H1 (cell line): ENCODE results near the gene ZNF180. TPM values are rescaled to one million over a fixed set of nuclear protein-coding genes. Genes with fewer than 3 reads are reported as not detected.

Experiments used
- CTCF ChIA-PET: fragments of 300-600 bp; sonication (Branson Sonifier 250); formaldehyde crosslinking; loops from one replicate; lab custom pipeline; 2021; ENCODE audit not compliant: partially characterized antibody; lab: Charles Lee
- POLR2A ChIA-PET: fragments of 300-600 bp; sonication (Branson Sonifier 250); formaldehyde crosslinking; loops from one replicate; lab custom pipeline; 2021; ENCODE audit warnings: inconsistent platforms; ENCODE audit not compliant: partially characterized antibody; lab: Charles Lee
- DNase-seq, 2 experiments: peaks; one replicate each; pipeline versions ENCODE4 v3.0.0 to v3.0.0-alpha.2; 2010 to 2022; ENCODE audit warnings: low spot score in 2 of 2, low read depth in 1 of 2, mixed read lengths in 1 of 2
- FAIRE-seq: peaks from 2 replicates; lab custom pipeline; 2011; peaks lifted over from hg19 to GRCh38; lab: Jason Lieb, UNC
- H2AFZ ChIP-seq: 2 replicates; pipeline ENCODE4 v1.8.1; 2012; ENCODE audit warnings: low read length, inconsistent platforms
- H2AK5ac ChIP-seq: 2 replicates; pipeline ENCODE4 v1.6.1; 2013; ENCODE audit warnings: low read depth, low read length
- H2BK120ac ChIP-seq: replicated peaks from 2 replicates; pipeline ENCODE3; 2013; ENCODE audit warnings: low read depth, low read length, inconsistent platforms
- H2BK12ac ChIP-seq: 2 replicates; pipeline ENCODE4 v1.6.1; 2013; ENCODE audit warnings: low read depth, low read length
- H2BK15ac ChIP-seq: 2 replicates; pipeline ENCODE4 v1.6.1; 2013; ENCODE audit warnings: low read length
- H2BK20ac ChIP-seq: 2 replicates; pipeline ENCODE4 v1.6.1; 2013; ENCODE audit warnings: low read length
- H2BK5ac ChIP-seq: 2 replicates; pipeline ENCODE4 v1.6.1; 2013; ENCODE audit warnings: low read depth, low read length
- H3K14ac ChIP-seq: 2 replicates; pipeline ENCODE4 v1.6.1; 2013; ENCODE audit warnings: inconsistent platforms; ENCODE audit not compliant: insufficient read length
- H3K18ac ChIP-seq: 2 replicates; pipeline ENCODE4 v1.6.1; 2013; ENCODE audit warnings: low read length; ENCODE audit errors: extremely low read depth
- H3K23ac ChIP-seq: 2 replicates; pipeline ENCODE4 v1.6.1; 2013; ENCODE audit warnings: inconsistent platforms; ENCODE audit not compliant: insufficient read length
- H3K23me2 ChIP-seq: 2 replicates; pipeline ENCODE4 v1.6.1; 2013; ENCODE audit warnings: low read depth, low read length
- H3K27ac ChIP-seq: 2 replicates; pipeline ENCODE4 v1.6.1; 2011; ENCODE audit warnings: low read depth, low read length, inconsistent platforms
- H3K27me3 ChIP-seq, 4 experiments: replicated peaks in 1 of 4; 1 replicate in 1 of 4; 2 replicates in 3 of 4; pipeline versions ENCODE4 v1.6.1 to v1.8.1; 2011 to 2013; ENCODE audit warnings: low read length in 3 of 4, mild to moderate bottlenecking in 3 of 4, inconsistent platforms in 2 of 4, mixed read lengths in 2 of 4, moderate library complexity in 1 of 4; ENCODE audit not compliant: control insufficient read depth in 3 of 4, insufficient read depth in 3 of 4; ENCODE audit errors: extremely low read depth in 1 of 4
- H3K36me3 ChIP-seq, 4 experiments: 2 replicates each; pipeline versions ENCODE4 v1.6.1 to v1.8.1; 2011 to 2013; ENCODE audit warnings: mild to moderate bottlenecking in 4 of 4, low read length in 3 of 4, moderate library complexity in 2 of 4, control low read depth in 1 of 4, inconsistent platforms in 1 of 4; ENCODE audit not compliant: insufficient read depth in 4 of 4, control insufficient read depth in 2 of 4
- H3K4ac ChIP-seq: replicated peaks from 2 replicates; pipeline ENCODE3; 2013; ENCODE audit warnings: low read length, low read depth, mixed read lengths, inconsistent platforms; ENCODE audit not compliant: insufficient read length
- H3K4me1 ChIP-seq, 4 experiments: replicated peaks in 1 of 4; 1 replicate in 1 of 4; 2 replicates in 3 of 4; pipeline versions ENCODE4 v1.6.1 to v1.8.1; 2011 to 2013; ENCODE audit warnings: low read length in 3 of 4, inconsistent platforms in 2 of 4, mixed read lengths in 1 of 4; ENCODE audit not compliant: insufficient read depth in 4 of 4, control insufficient read depth in 3 of 4
- H3K4me2 ChIP-seq, 2 experiments: 2 replicates each; pipeline versions ENCODE4 v1.6.1 to v1.8.1; 2011 to 2013; ENCODE audit warnings: low read depth in 2 of 2, low read length in 2 of 2, control low read depth in 1 of 2, inconsistent platforms in 1 of 2, mild to moderate bottlenecking in 1 of 2; ENCODE audit not compliant: insufficient read depth in 1 of 2
- H3K4me3 ChIP-seq, 4 experiments: fragments of 200-600, 300-600 bp in 1 of 4; sonication (generic), shearing (Covaris generic), sonication (Bioruptor Twin) in 1 of 4; 2 replicates each; pipeline versions ENCODE4 v1.5.1 to v1.8.1; 2011 to 2016; ENCODE audit warnings: low read length in 4 of 4, low read depth in 3 of 4, control low read depth in 2 of 4, inconsistent platforms in 2 of 4, mild to moderate bottlenecking in 2 of 4, mixed read lengths in 1 of 4, moderate library complexity in 1 of 4; ENCODE audit not compliant: insufficient read depth in 2 of 4; ENCODE audit errors: extremely low read depth in 1 of 4
- H3K56ac ChIP-seq: replicated peaks from 2 replicates; pipeline ENCODE3; 2013; ENCODE audit warnings: low read depth, mild to moderate bottlenecking, mixed read lengths, low read length, inconsistent platforms; ENCODE audit not compliant: insufficient read length
- H3K79me1 ChIP-seq: 2 replicates; pipeline ENCODE4 v1.6.1; 2013; ENCODE audit warnings: low read depth, low read length, control low read depth
- H3K79me2 ChIP-seq, 2 experiments: 2 replicates each; pipeline versions ENCODE4 v1.6.1 to v1.8.1; 2012 to 2013; ENCODE audit warnings: low read length in 2 of 2, mild to moderate bottlenecking in 2 of 2, inconsistent platforms in 1 of 2; ENCODE audit not compliant: insufficient read depth in 2 of 2, control insufficient read depth in 1 of 2
- H3K9ac ChIP-seq, 4 experiments: replicated peaks in 1 of 4; 1 replicate in 1 of 4; 2 replicates in 3 of 4; pipeline versions ENCODE4 v1.6.1 to v1.8.1; 2011 to 2013; ENCODE audit warnings: low read depth in 3 of 4, low read length in 3 of 4, control low read depth in 2 of 4, mild to moderate bottlenecking in 2 of 4, moderate library complexity in 2 of 4, inconsistent platforms in 1 of 4; ENCODE audit errors: extremely low read depth in 1 of 4
- H3K9me3 ChIP-seq, 2 experiments: 2 replicates each; pipeline versions ENCODE4 v1.6.1 to v1.8.1; 2012 to 2013; ENCODE audit warnings: mild to moderate bottlenecking in 2 of 2, moderate library complexity in 2 of 2, control low read depth in 1 of 2, inconsistent platforms in 1 of 2, low read depth in 1 of 2, low read length in 1 of 2, mixed read lengths in 1 of 2; ENCODE audit not compliant: insufficient read depth in 2 of 2
- H4K20me1 ChIP-seq, 2 experiments: replicated peaks in 1 of 2; 2 replicates each; pipeline versions ENCODE3 to v1.8.1; 2011 to 2013; ENCODE audit warnings: inconsistent platforms in 2 of 2, low read length in 2 of 2, mild to moderate bottlenecking in 1 of 2; ENCODE audit not compliant: insufficient read depth in 2 of 2, control insufficient read depth in 1 of 2
- H4K5ac ChIP-seq: 2 replicates; pipeline ENCODE4 v1.6.1; 2013; ENCODE audit warnings: low read length, low read depth, mixed read lengths, inconsistent platforms; ENCODE audit not compliant: insufficient read length
- H4K8ac ChIP-seq: 2 replicates; pipeline ENCODE4 v1.8.0; 2013; ENCODE audit warnings: mild to moderate bottlenecking, moderate library complexity, low read length, inconsistent platforms; ENCODE audit not compliant: insufficient read depth; ENCODE audit errors: extremely low read depth
- H4K91ac ChIP-seq: replicated peaks from 2 replicates; pipeline ENCODE3; 2013; ENCODE audit warnings: low read length, mixed read lengths, inconsistent platforms; ENCODE audit not compliant: insufficient read length
- BACH1 ChIP-seq: IDR thresholded peaks from 2 replicates; pipeline ENCODE4 v1.6.1; 2012; ENCODE audit warnings: low read length, improper control_type of control experiment
- E2F6 ChIP-seq: IDR thresholded peaks from 2 replicates; pipeline ENCODE4 v1.6.1; 2012; ENCODE audit warnings: inconsistent platforms
- EGR1 ChIP-seq: IDR thresholded peaks from 2 replicates; pipeline ENCODE4 v1.6.1; 2011; ENCODE audit warnings: low read depth, low read length, borderline replicate concordance
- HDAC6 ChIP-seq: IDR thresholded peaks from one replicate; pipeline ENCODE4 v1.7.1; 2012; ENCODE audit warnings: low read depth, mild to moderate bottlenecking, inconsistent platforms, low read length, moderate library complexity
- POLR2AphosphoS5 ChIP-seq: IDR thresholded peaks from 2 replicates; pipeline ENCODE4 v1.6.1; 2011; ENCODE audit warnings: low read depth, low read length
- SUZ12 ChIP-seq: fragments of 200-600 bp; sonication (generic); IDR thresholded peaks from 2 replicates; pipeline ENCODE4 v1.6.1; 2012; ENCODE audit warnings: mild to moderate bottlenecking, inconsistent platforms, low read length, moderate library complexity, mixed read lengths
- TBP ChIP-seq: IDR thresholded peaks from 2 replicates; pipeline ENCODE4 v1.6.1; 2011; ENCODE audit warnings: low read depth, low read length, improper control_type of control experiment
- ZNF274 ChIP-seq: IDR thresholded peaks from 2 replicates; pipeline ENCODE4 v1.7.0; 2012; ENCODE audit warnings: low read length, borderline replicate concordance; ENCODE audit errors: extremely low read depth
- WGBS, 2 experiments: shearing (Covaris generic) in 1 of 2; methylation state at CpG; one replicate each; pipeline versions ENCODE4 v1.1.6 to v1.1.7; 2013 to 2015; ENCODE audit warnings: low lambda C conversion rate in 2 of 2, mixed read lengths in 2 of 2, inconsistent platforms in 1 of 2, low coverage in 1 of 2, missing lambda C conversion rate in 1 of 2; ENCODE audit not compliant: insufficient replicate concordance in 2 of 2, insufficient coverage in 1 of 2, insufficient read length in 1 of 2; ENCODE audit errors: extremely low coverage in 1 of 2, missing lambda C conversion rate in 1 of 2; 5-methylcytosine and 5-hydroxymethylcytosine counted together
- polyA plus RNA-seq, 7 experiments: library from polyadenylated mRNA; depleted of rRNA in 3 of 7; stranded (reverse) in 5 of 7; unstranded in 2 of 7; fragments of >200 nt in 5 of 7; fragments of 200-250 nt in 2 of 7; gene quantifications; 1 replicate in 5 of 7; 2 replicates in 1 of 7; 4 replicates in 1 of 7; pipeline versions ENCODE4 v1.2.1 to v1.2.3, GENCODE V29; 2011 to 2013; ENCODE audit warnings: missing spikeins in 2 of 7, mixed read lengths in 2 of 7
- total RNA-seq: library from RNA; stranded (reverse); fragmentation: NEBNext Ultra II Directional; extraction: Animal tissue kit (Norgen Biotek cat#: 25700); gene quantifications from 2 replicates; pipeline ENCODE4 v1.2.1, GENCODE V29; 2021

The ZNF180 gene
- total and polyA plus RNA-seq, 2 of the 8 experiments (the other 6 are each of a cell fraction or from before 2014, with no cell fraction given) = 1.3 to 8.5 TPM

GRCh38 chr19:44539991-44540390, 39.7 kb upstream of the ZNF180 start:
- Histone ChIP-seq H3K23me2 (peaks cover 6% of the 10 kb centered on the region; the same call in 1 of the 2 replicates), H2AFZ (no peak overlapping the region), H3K14ac (no peak overlapping the region), H4K5ac (no peak overlapping the region), H3K27ac (no peak overlapping the region), H2BK15ac (no peak overlapping the region), H4K91ac (no peak overlapping the region), H2BK120ac (no peak overlapping the region), H4K8ac (no peak overlapping the region), H2BK12ac (no peak overlapping the region), H3K4me1 (no peaks in the 10 kb centered on the region; a peak in 1 of 7 replicates), H3K23ac (no peak overlapping the region), H2AK5ac (no peak overlapping the region), H3K56ac (no peak overlapping the region), H3K4me3 (no peak overlapping the region), H3K79me1 (no peaks in the 10 kb centered on the region), H3K4me2 (no peak overlapping the region), H2BK20ac (no peak overlapping the region), H3K36me3 (no peaks in the 10 kb centered on the region), H3K9me3 (peaks cover 40 to 63% of the 10 kb centered on the region in 2 experiments), H4K20me1 (no peaks in the 10 kb centered on the region), H3K79me2 (no peaks in the 10 kb centered on the region), H3K9ac (no peak overlapping the region), H2BK5ac (no peak overlapping the region), H3K18ac (no peak overlapping the region), H3K4ac (no peak overlapping the region), H3K27me3 (no peaks in the 10 kb centered on the region)
- WGBS, 2 experiments = 72% methylated on average over 6 of the region's 6 CpGs; no CpG with 5 or more reads in 1 of the 2 experiments
- FAIRE-seq (no peak), DNase-seq (no peak)
- POLR2A ChIA-PET = no interaction called here
- TF ChIP-seq HDAC6 (no peak), BACH1 (no peak), SUZ12 (no peak), POLR2AphosphoS5 (no peak), TBP (no peak), EGR1 (no peak), E2F6 (no peak), ZNF274 (no peak)
- CTCF ChIA-PET = interaction anchor here (0.7 to 1.6 kb wide), 2 partner anchors 117 to 942 kb away, joined by 4 to 5 read pairs; no protein-coding TSS in a partner anchor
